HAP-1 (cell line): ENCODE data around the gene POSTN.

Experiments
- DNase-seq, 2 experiments: peaks; one replicate each; pipeline ENCODE4 v3.0.0-alpha.2; 2016 to 2020; ENCODE audit warnings: low spot score in 2 of 2
- H3K27me3 ChIP-seq: fragments of 250-450 bp; sonication (Bioruptor Pico); 2 replicates; pipeline ENCODE4 v1.5.1; 2020; ENCODE audit warnings: low read depth, mild to moderate bottlenecking, moderate library complexity
- H3K36me3 ChIP-seq: fragments of 250-450 bp; sonication (Bioruptor Pico); replicated peaks from 2 replicates; pipeline ENCODE4 v1.5.1; 2020; ENCODE audit warnings: mild to moderate bottlenecking
- H3K4me1 ChIP-seq: fragments of 250-450 bp; sonication (Bioruptor Pico); 2 replicates; pipeline ENCODE4 v1.5.1; 2020; ENCODE audit warnings: mild to moderate bottlenecking
- H3K4me3 ChIP-seq: fragments of 250-450 bp; sonication (Bioruptor Pico); 2 replicates; pipeline ENCODE4 v1.5.1; 2020; ENCODE audit warnings: mild to moderate bottlenecking, moderate library complexity
- H3K9me3 ChIP-seq: fragments of 250-450 bp; sonication (Bioruptor Pico); 2 replicates; pipeline ENCODE4 v1.5.1; 2020; ENCODE audit warnings: mild to moderate bottlenecking, moderate library complexity
- in situ Hi-C: fragments of 300-500 bp; cut with MboI; formaldehyde crosslinking; loops from 3 replicates; pipeline ENCODE4 v1.14.3; 2020; ENCODE audit warnings: low sequenced_read_pairs, inconsistent platforms, mixed read lengths

POSTN gene

GRCh38 chr13:37526710-37527473 lies 71.7 kb downstream of the POSTN start:
- no peaks in the 10 kb centered on the region for H3K4me1 ChIP-seq
- no peak overlapping the region for H3K4me3 ChIP-seq
- no peaks in the 10 kb centered on the region for H3K9me3 ChIP-seq
- no peaks in the 10 kb centered on the region; the same call in 1 of the 2 replicates for H3K27me3 ChIP-seq
- H3K36me3 ChIP-seq: no peaks in the 10 kb centered on the region
- no peak for DNase-seq
- in situ Hi-C loops: no loop called here

GRCh38 chr13:37515226-37515625 lies 83.3 kb downstream of the POSTN start:
- H3K9me3 ChIP-seq: no peaks in the 10 kb centered on the region
- no peaks in the 10 kb centered on the region for H3K36me3 ChIP-seq
- no peak for DNase-seq
- H3K4me1 ChIP-seq: no peaks in the 10 kb centered on the region
- in situ Hi-C loops: no loop called here
- no peaks in the 10 kb centered on the region; the same call in 1 of the 2 replicates for H3K27me3 ChIP-seq
- H3K4me3 ChIP-seq: no peak overlapping the region
